ENCODE results near the gene CCIN.
"Not testable (repeated sequence)": the region's sequence is repeated elsewhere in the genome, so short reads cannot be mapped to it uniquely, and the experiment has no call there.

CCIN gene

DNA sequence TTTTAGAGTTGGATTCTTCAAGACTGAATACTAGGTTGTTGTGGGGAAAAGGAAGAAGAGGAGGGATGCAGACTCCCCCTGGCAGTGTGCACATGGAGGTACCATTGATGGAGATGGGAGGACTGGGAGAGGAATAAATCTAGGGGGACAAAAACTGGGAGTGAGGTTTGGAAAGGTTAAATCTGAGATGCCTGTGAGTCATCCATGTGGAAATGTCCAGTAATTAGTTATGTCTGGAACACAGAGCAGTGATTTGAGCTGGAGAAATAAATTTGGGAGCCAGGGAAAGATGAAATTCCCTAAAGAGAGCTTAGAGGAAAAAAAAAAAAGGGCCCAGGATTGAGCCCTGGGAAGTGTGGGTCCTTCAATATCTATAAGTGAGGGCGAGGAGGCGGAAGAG lies 8.0 kb upstream of the CCIN start:
- no peak for DNase-seq

DNA sequence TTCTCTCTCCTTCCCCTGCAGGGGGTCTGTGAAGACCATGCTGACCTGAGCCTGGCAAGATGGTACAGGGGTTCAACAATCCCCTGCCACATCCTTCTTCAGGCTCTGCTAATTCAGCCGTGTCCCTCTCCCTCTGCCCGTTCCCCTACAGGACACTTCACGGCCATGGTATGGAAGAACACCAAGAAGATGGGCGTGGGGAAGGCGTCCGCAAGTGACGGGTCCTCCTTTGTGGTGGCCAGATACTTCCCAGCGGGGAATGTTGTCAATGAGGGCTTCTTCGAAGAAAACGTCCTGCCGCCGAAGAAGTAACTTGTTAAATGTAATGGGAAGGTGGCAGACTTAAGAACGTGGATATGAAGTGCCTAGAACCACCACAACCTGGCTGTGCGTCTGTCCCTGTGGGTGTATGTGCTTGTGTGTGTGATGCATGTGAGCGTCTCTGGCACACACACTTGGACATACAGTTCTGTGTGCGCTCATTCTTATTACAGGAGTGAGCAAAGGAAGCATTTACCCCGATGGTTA lies 6.9 kb upstream of the CCIN start:
- no peak for DNase-seq

DNA sequence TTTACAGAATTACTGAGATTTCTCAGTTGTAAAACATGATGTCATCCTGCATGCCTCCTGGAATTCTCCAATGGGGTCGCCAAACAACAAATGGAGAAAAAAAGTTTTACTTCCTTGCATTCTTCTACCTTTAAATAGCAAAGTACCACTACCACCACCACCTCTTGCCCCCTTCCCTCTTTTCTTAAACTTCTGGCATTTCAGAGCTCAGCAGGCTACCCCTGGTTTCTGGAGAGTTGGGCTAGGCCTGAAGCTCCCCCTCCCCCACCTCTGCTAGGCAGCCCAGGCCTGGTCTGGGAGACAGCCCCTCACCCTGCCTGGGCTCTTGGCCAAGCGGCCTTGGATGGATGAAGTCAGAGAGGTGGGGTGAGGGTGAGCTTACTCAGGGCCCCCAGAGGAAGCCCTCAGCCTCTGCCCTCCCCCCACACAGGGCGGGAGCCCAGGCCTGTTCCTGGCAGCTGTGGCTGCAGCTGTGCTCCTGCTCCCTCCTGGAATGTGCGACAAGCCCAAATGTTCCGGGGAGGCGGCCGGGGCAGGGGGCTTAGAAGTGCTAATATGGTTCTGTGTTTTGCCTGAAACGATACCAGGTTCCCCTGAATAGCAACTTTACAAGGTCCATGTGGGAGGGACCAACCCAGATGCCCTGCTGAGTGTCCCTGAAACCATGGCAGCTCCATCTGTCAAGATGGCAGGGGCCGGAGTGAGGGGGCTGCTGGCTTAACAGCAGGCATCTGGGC lies 6.0 kb upstream of the CCIN start:
- no peak for DNase-seq

DNA sequence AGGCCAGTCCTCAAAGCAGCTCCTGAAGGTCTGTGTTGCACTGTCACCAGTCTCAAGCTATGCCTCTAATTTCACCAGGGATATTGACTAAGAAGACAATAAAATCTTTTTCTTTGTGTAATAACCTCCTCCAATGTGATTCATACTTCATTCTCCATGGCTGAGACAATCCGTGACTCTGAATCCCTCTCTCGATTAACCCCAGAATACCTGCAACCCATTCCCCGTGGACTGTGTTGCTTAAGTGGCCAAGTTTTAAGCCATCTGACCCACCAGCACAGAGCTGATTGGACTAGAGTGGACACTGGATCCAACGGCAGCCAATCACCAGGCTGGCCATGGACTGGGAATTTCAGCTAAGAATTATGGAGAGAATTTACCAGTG lies 5.4 kb upstream of the CCIN start:
- DNase-seq, result no peak

DNA sequence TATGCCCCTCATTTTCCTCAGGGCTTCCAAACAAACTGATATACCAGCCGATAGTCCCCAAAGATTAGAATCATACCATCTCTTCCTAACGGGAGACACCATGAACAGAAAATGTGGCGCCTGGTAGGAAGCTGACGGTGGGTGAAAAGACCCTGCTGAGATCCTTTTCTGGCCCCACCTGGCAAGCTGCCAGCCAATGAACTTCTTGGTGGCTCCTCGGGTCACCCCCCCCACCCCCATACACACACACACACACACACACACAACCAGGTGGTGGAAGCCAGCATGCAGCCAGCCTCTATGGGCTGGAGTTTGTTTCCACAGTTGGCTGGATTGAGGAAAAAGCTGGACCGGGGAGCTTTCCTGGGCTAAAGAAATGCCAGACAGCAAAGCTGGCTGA lies 4.8 kb upstream of the CCIN start:
- no peak for DNase-seq

DNA sequence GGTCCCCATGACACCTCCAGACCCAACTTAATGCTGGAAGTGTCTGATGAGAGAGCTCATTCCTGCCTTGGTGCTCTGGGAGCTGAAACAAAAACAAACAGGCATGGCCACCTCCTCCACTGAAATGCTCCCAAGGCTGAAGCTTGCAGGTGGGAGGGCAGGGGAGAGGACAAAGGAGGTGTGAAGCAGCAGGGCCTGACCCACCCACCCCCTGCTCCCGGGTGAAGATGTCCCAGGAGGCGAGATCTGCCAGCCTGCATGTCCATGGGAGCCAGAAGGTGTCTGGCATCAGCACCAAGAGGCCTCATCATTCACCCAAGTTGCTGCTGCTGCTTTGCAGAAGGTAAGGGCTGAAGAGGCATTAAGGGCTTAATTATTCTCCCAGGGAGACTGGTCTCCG lies 4.2 kb upstream of the CCIN start:
- peak in 1 of 2 experiments; percentile 9 for DNase-seq

DNA sequence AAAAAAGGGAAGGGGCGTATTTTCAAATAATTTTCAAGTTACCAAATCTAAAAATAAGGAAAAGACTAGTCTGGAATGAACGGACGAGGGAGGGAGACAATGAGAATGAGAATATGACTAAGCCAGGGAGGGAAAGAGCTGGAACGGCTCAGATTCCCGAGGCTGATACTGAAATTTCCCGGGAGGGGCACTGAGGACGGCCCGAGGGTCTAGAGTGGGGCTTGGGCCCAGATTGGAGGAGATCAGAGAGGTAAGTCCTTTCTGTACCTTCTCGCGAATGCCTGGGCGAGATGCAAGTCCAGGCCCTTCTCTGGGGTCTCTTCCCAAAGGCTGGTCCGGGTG lies 3.4 kb upstream of the CCIN start:
- DNase-seq, result no peak

DNA sequence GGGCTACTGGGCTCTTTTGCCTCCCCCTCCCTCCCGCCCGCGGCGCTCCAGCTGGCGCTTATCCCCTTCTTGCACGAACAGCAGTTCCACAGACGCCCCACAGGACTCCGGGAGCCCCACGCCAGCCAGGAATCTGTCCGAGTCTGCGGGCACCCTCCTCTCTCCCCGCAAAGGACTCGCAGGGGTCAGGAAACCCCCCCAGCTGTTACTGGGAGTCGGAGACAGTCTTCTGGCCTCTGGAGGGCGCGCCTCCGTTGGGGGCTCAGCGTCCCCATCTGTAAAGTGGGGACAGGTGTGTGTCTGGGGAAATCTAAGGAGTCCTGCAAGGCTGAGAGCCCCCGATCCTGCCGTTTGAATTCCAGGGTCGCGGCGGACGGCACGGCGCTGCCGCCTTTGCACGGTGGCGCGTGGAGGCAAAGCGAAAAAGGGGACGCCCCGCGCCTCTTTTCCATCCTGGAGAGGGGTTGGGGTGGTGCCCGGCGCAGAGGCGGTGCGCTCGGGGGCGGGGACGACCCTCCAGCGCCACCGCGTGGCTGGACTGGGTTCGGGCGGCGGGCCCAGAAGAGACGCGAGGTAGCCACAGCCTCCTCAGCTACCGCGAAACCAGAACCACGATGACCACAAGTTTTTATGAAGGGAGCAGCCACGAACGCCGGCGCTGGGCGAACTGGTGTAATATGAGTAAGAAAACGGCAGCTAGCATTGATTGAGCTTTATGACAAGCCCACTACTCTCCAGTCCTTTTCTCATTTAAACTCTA lies 2.8 kb upstream of the CCIN start:
- peak; percentile 58 to 85 for DNase-seq

DNA sequence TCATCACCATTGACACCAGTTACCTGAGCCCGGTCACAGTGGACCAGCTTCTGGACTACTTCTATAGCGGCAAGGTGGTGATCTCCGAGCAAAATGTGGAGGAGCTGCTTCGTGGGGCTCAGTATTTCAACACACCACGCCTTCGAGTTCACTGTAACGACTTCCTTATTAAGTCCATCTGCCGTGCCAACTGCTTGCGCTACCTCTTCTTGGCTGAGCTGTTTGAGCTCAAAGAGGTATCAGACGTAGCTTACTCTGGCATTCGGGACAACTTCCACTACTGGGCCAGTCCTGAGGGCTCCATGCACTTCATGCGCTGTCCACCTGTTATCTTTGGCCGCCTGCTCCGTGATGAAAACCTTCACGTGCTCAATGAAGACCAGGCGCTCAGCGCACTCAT lies 520 bp downstream of the CCIN start:
- no peak for DNase-seq

DNA sequence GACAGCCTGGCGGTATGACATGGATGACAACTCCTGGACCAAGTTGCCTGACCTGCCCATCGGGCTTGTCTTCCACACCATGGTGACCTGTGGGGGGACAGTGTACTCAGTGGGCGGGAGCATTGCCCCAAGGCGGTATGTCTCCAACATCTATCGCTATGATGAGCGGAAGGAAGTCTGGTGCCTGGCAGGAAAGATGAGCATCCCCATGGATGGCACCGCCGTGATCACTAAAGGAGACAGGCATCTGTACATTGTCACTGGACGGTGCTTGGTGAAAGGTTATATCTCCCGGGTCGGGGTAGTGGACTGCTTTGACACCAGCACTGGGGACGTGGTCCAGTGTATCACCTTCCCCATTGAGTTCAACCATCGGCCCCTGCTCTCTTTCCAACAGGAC lies 1.3 kb downstream of the CCIN start:
- DNase-seq, result no peak

DNA sequence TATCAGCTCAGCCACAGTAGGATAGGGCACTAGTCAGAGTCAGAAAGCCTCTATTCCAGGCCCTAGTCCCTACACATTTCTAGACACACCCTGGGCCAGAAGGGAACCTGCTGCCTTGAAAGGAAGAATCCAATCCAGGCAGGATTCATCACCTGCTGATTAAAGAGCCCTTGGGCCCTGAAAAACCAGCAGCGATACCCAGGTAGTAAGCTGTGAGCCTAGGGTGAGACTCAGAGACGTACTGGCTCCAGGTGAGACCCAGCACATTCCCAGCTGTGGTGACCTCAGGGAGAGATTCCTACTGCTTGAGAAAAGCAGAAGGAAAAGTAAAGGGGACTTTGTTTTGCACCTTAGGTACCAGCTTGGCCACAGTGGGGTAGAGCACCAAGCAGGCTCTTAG lies 4.7 kb downstream of the CCIN start:
- DNase-seq, result no peak

DNA sequence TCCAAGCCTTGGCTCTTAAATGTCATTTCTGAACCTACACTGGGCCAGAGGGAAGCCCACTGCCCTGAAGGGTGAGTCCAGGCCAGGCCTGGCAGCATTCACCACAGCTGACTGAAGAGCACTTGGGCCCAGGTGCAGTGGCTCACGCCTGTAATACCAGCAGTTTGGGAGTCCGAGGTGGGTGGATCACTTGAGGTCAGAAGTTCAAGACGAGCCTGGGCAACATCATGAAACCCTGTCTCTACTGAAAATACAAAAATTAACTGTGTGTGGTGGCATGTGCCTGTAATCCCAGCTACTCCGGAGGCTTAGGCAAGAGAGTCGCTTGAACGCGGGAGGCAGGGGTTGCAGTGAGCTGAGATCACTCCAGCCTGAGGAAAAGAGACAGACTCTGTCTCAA lies 5.1 kb downstream of the CCIN start:
- no peak for DNase-seq

DNA sequence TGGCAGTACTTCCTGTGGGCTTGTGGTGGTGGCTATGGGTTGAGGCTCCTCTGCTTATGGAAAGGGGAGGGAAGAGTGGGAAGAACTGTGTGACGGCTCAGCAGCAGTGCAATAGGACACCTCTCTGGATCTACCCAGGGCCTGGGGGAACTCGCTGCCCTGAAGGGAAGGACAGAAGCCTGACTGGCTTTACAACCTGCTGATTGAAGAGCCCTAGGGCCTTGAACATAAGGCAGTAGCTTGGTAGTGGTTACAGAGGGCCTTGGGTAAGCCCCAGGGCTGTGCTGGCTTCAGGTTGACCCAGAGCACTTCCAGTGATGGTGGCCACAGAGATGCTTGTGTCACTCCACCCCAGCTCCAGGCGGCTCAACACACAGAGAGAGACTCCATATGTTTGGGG lies 5.5 kb downstream of the CCIN start:
- no peak for DNase-seq

DNA sequence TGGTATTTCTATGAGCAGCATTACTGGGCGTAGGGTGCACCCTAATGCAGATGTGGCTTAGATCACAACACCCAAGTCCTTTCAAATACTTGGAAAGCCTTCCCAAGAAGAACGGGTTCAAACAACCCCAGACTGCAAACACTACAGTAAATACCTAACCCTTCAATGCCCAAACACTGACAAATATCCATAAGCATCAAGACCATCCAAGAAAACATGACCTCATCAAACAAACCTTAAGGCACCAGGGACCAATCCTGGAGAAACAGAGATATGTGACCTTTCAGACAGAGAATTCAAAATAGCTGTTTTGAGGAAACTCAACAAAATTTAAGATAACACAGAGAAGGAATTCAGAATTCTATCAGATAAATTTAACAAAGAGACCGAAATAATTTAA lies 6.0 kb downstream of the CCIN start:
- DNase-seq, result not testable (repeated sequence)

DNA sequence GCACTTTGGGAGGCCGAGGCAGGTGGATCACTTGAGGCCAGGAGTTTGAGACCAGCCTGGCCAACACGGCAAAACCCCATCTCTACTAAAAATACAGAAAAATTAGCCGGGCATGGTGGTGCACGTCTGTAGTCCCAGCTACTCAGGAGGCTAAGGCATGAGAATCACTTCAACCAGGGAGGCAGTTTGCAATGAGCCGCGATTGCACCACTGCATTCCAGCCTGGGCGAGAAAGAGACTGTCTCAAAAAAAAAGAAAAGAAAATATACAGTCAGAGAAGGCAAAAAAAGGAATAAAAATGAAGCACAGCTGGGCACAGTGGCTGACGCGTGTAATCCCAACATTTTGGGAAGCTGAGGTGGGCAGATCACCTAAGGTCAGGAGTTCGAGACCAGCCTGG lies 7.3 kb downstream of the CCIN start:
- DNase-seq, result not testable (repeated sequence)

DNA sequence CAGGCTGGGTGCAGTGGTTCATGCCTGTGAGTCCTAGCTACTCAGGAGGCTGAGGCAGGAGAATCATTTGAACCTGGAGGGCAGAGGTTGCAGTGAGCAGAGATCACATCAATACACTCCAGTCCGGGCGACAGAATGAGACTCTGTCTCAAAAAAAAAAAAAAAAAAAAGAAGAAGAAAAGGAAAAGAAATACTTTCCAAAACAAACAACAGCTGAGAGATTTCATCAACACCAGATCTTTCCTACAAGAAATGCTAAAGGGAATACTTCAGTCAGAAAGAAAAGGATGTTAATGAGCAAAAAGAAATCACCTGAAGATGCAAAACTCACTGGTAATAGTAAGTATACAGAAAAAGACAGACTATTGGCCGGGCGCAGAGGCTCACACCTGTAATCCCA lies 8.4 kb downstream of the CCIN start:
- no peak for DNase-seq

DNA sequence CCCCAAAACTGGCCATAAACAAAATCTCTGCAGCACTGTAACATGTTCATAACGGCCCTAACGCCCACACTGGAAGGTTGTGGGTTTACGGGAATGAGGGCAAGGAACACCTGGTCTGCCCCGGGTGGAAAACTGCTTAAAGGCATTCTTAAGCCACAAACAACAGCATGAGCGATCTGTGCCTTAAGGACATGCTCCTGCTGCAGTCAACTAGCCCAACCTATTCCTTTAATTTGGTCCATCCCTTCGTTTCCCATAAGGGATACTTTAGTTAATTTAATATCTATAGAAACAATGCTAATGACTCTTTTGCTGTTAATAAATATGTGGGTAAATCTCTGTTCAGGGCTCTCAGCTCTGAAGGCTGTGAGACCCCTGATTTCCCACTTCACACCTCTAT lies 11.1 kb downstream of the CCIN start:
- DNase-seq, result not testable (repeated sequence)

DNA sequence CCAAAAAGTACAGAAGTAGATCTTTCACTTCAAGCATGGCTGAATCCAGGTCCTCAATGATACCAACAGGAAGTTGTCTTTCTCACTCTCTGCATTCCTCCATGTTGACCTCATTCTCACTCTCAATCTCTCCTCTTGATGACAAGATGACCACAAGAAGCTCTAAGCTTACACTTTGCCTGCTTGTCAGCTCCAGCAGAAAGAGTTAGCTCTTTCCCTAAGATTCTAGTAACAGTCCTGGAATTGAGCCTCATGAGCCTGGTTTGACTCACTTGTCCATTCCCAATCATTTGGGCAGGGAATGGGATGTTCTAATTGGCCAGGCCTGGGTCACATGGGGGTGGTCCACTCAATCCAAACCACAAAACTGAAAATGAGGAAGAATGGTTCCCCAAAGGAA lies 18.2 kb downstream of the CCIN start:
- DNase-seq, result no peak

DNA sequence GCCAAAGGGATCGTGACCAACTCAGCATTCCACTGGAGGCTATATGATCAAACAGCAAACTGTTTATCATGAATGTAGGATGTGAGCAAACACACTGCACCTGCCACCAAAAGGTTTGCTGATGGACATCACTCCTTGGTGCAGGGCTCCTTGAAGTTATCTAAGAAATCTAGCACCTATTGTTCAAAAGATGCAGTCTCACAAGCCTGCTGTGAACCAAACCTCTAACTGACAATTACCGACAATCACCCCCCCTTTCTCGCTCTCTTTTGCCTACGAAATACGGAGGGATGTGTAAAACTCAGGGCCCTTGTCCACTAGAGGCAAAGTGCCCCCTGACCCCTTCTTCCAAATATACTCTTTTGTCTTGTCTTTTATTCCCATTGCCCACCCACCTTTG lies 19.0 kb downstream of the CCIN start:
- no peak for DNase-seq

DNA sequence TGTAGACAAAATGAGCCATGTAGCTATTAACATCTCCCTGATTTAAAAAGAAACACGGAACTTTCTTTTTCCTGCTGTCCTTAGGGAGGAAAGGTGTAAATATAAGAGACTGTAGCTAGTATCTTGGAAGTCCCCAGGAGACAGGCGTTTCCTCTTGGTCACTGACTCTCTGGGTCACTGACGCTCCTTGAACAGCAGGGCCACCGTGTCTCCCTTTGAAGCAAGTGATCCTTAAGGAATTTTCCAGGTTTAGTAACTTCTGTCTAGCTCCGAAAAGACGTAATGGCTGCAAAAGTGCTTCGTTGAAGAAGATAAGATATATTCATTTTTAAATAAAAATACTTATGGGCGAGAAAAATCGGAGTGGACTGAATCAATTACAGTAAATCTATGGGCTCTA lies 20.8 kb downstream of the CCIN start:
- no peak for DNase-seq

DNA sequence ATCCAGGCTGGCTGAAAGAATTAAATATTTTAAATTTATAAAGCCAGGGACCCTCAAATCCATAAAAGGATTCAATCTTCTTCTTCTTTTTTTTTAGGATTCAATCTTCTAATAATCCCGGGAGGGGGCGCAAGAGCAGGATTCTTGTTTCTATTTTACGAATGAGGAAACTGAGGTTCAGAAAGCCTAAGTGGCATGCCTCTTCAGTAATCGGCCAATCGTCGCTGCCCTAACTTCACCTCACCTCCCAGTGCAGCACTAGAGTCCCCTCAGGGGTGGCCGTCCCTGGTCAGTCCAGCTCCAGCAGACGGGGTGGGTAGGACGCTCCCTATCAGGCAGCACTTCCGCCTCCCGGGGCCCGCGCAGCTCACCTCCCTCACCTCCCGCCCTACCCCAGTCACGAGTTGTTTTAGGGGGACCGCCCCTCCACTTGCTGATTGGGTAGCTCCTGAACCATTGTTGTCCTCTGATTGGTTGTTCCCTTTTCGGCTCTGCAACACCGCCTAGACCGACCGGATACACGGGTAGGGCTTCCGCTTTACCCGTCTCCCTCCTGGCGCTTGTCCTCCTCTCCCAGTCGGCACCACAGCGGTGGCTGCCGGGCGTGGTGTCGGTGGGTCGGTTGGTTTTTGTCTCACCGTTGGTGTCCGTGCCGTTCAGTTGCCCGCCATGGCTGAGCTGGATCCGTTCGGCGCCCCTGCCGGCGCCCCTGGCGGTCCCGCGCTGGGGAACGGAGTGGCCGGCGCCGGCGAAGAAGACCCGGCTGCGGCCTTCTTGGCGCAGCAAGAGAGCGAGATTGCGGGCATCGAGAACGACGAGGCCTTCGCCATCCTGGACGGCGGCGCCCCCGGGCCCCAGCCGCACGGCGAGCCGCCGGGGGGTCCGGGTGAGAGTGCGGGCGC lies 21.5 kb downstream of the CCIN start, which contains the start of gene CLTA:
Gene CLTA (plus strand): TSS at position 534 of the 902 bp plus-strand sequence. CDS start 136 bp downstream, at position 670.
- peak; percentile 98 to 99 for DNase-seq

DNA sequence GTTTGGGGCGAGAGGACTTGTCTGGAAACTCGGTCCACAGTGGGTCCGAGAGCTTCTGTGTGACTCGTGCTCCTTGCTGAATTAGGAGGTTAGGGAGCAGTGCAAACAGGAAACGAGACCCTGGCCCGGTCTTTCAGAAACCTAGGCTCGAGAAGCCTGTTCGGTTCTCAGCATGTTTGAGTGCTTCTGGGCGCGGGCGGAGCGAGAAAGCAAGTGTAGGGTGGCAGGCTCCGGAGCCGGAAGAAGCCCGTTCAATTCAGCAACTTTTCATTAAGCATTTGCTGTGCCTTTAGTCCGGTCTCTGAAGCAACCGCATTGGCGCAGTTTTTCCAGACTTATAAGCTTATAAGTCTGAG lies 22.1 kb downstream of the CCIN start:
- peak; percentile 17 to 20 for DNase-seq

DNA sequence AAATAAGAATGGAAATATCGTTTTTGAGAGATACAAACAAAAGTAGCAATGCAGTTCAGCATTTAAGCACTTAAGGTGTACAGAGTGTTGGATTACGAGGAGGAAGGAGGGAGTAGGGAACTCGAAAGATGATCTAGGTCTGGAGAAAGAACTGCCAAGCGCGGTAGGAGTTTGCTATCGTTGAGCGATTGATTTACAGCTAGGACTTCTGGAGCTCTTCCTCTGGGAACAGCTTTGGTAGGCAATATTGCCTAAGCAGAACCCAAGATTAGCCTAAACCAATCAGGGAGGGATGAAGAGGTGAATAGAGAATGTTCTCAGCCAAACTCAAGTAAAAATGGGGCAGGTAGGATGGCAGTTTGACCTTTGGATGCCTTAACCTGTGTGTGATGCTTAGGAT lies 22.5 kb downstream of the CCIN start:
- no peak for DNase-seq

Measured in NCI-H526 (cell line).